Embryonic facial prominence (tissue), 1 donor: Measurements from ENCODE around the gene PTPN23.

ENCODE experiments used
- DNase-seq: peaks from one replicate; pipeline ENCODE4 v3.0.0-alpha.2; 2016; ENCODE audit errors: extremely low spot score

The PTPN23 gene

GRCh38 chr3:47420511-47421484 is 40.0 kb downstream of the PTPN23 start:
- DNase-seq: peak; percentile 40

- no peak for DNase-seq
Measured at GRCh38 chr3:47421741-47422649, 41.2 kb downstream of the PTPN23 start.

- no peak for DNase-seq
Measured at GRCh38 chr3:47422743-47423142, 41.9 kb downstream of the PTPN23 start.

GRCh38 chr3:47423548-47424145 is 42.8 kb downstream of the PTPN23 start:
- no peak for DNase-seq

- DNase-seq: no peak
Measured at GRCh38 chr3:47424434-47425382, 43.9 kb downstream of the PTPN23 start.

GRCh38 chr3:47425383-47425778 is 44.6 kb downstream of the PTPN23 start:
- no peak for DNase-seq

- no peak for DNase-seq
Measured at GRCh38 chr3:47425959-47426358, 45.1 kb downstream of the PTPN23 start.

GRCh38 chr3:47427866-47428265 is 47.0 kb downstream of the PTPN23 start:
- DNase-seq: no peak

GRCh38 chr3:47428662-47429061 is 47.8 kb downstream of the PTPN23 start:
- DNase-seq: no peak

GRCh38 chr3:47429476-47430270 is 48.9 kb downstream of the PTPN23 start:
- DNase-seq: no peak

- no peak for DNase-seq
Measured at GRCh38 chr3:47430606-47431005, 49.8 kb downstream of the PTPN23 start.

GRCh38 chr3:47431225-47431624 is 50.4 kb downstream of the PTPN23 start:
- DNase-seq: no peak

GRCh38 chr3:47432673-47433072 is 51.9 kb downstream of the PTPN23 start:
- no peak for DNase-seq

GRCh38 chr3:47433796-47434195 is 53.0 kb downstream of the PTPN23 start:
- DNase-seq: no peak

- no peak for DNase-seq
Measured at GRCh38 chr3:47434849-47435248, 54.0 kb downstream of the PTPN23 start.

GRCh38 chr3:47436180-47436579 is 55.4 kb downstream of the PTPN23 start:
- DNase-seq: no peak

GRCh38 chr3:47440131-47440530 is 59.3 kb downstream of the PTPN23 start:
- no peak for DNase-seq

GRCh38 chr3:47441796-47442551 is 61.2 kb downstream of the PTPN23 start:
- DNase-seq: no peak

- DNase-seq: no peak
Measured at GRCh38 chr3:47443611-47443995, 62.8 kb downstream of the PTPN23 start.
